Measurements from ENCODE around the gene LIM2. TPM values are rescaled to one million over a fixed set of nuclear protein-coding genes. Genes with fewer than 3 reads are reported as not detected.
"Not testable (repeated sequence)": the region's sequence is repeated elsewhere in the genome, so short reads cannot be mapped to it uniquely, and the experiment has no call there.

Gene LIM2
- total and polyA plus RNA-seq, 2 experiments from 2014 or later: not detected

GRCh38 chr19:51410950-51411748 lies 23.4 kb upstream of the LIM2 start:
- TF ChIP-seq EZH2phosphoT487 (IDR thresholded peaks at IDR 0.05; ENCODE audit: low read depth, severe bottlenecking, unreplicated experiment) (no peak), CTCF (IDR thresholded peaks at IDR 0.05; ENCODE audit: poor library complexity) (no peak), EZH2 (IDR thresholded peaks at IDR 0.05; ENCODE audit: borderline replicate concordance) (no peak)
- no peak overlapping the region for H3K4me2 ChIP-seq
- H3K36me3 ChIP-seq (replicated peaks; ENCODE audit: insufficient read depth, low read depth): no peaks in the 10 kb centered on the region
- no peaks in the 10 kb centered on the region for H3K4me1 ChIP-seq (ENCODE audit: insufficient read depth)
- H2AFZ ChIP-seq: no peak overlapping the region
- no peaks in the 10 kb centered on the region for H3K9me3 ChIP-seq (ENCODE audit: low read depth)
- no peaks in the 10 kb centered on the region for H4K20me1 ChIP-seq (ENCODE audit: insufficient read depth, poor library complexity, severe bottlenecking)
- no peaks in the 10 kb centered on the region for H3K9me2 ChIP-seq (replicated peaks; ENCODE audit: insufficient read depth)
- 91% methylated on average over 15 of the region's 15 CpGs for WGBS (ENCODE audit: low lambda C conversion rate, missing lambda C conversion rate)
- H3K79me2 ChIP-seq: no peaks in the 10 kb centered on the region
- H3K27me3 ChIP-seq: no peaks in the 10 kb centered on the region
- DNase-seq (ENCODE audit: low spot score): no peak
- no peak overlapping the region for H3K27ac ChIP-seq
- no peak overlapping the region for H3K4me3 ChIP-seq

GRCh38 chr19:51407511-51408131 lies 19.8 kb upstream of the LIM2 start:
- 42% methylated on average over 6 of the region's 6 CpGs for WGBS (ENCODE audit: low lambda C conversion rate, missing lambda C conversion rate)

GRCh38 chr19:51402117-51402516 lies 14.3 kb upstream of the LIM2 start:
- no peak for DNase-seq (ENCODE audit: low spot score)
- Histone ChIP-seq H4K20me1 (ENCODE audit: insufficient read depth, poor library complexity, severe bottlenecking) (no peaks in the 10 kb centered on the region), H2AFZ (no peak overlapping the region), H3K27me3 (no peaks in the 10 kb centered on the region), H3K9me3 (ENCODE audit: low read depth) (peaks cover 8% of the 10 kb centered on the region), H3K4me1 (ENCODE audit: insufficient read depth) (no peaks in the 10 kb centered on the region), H3K4me3 (no peak overlapping the region), H3K9me2 (replicated peaks; ENCODE audit: insufficient read depth) (no peaks in the 10 kb centered on the region), H3K27ac (no peak overlapping the region), H3K79me2 (no peaks in the 10 kb centered on the region), H3K4me2 (no peak overlapping the region), H3K36me3 (replicated peaks; ENCODE audit: insufficient read depth, low read depth) (no peaks in the 10 kb centered on the region)
- 92% methylated on average over 9 of the region's 9 CpGs for WGBS (ENCODE audit: low lambda C conversion rate, missing lambda C conversion rate)
- TF ChIP-seq CTCF (IDR thresholded peaks at IDR 0.05; ENCODE audit: poor library complexity) (no peak), EZH2 (IDR thresholded peaks at IDR 0.05; ENCODE audit: borderline replicate concordance) (no peak), EZH2phosphoT487 (IDR thresholded peaks at IDR 0.05; ENCODE audit: low read depth, severe bottlenecking, unreplicated experiment) (no peak)

More at GRCh38 chr19:51407511-51408131, 19.8 kb upstream of the LIM2 start:
- DNase-seq (ENCODE audit: low spot score): peak; percentile 50
- Histone ChIP-seq H3K4me2 (no peak overlapping the region), H3K9me2 (replicated peaks; ENCODE audit: insufficient read depth) (no peaks in the 10 kb centered on the region), H3K36me3 (replicated peaks; ENCODE audit: insufficient read depth, low read depth) (no peaks in the 10 kb centered on the region), H3K4me3 (no peak overlapping the region), H2AFZ (no peak overlapping the region), H3K27me3 (no peaks in the 10 kb centered on the region), H3K79me2 (no peaks in the 10 kb centered on the region), H4K20me1 (ENCODE audit: insufficient read depth, poor library complexity, severe bottlenecking) (no peaks in the 10 kb centered on the region), H3K27ac (no peak overlapping the region), H3K9me3 (ENCODE audit: low read depth) (no peaks in the 10 kb centered on the region), H3K4me1 (ENCODE audit: insufficient read depth) (no peaks in the 10 kb centered on the region)
- TF ChIP-seq EZH2 (IDR thresholded peaks at IDR 0.05; ENCODE audit: borderline replicate concordance) (no peak), CTCF (IDR thresholded peaks at IDR 0.05; ENCODE audit: poor library complexity) (peak; percentile 47)

DNA sequence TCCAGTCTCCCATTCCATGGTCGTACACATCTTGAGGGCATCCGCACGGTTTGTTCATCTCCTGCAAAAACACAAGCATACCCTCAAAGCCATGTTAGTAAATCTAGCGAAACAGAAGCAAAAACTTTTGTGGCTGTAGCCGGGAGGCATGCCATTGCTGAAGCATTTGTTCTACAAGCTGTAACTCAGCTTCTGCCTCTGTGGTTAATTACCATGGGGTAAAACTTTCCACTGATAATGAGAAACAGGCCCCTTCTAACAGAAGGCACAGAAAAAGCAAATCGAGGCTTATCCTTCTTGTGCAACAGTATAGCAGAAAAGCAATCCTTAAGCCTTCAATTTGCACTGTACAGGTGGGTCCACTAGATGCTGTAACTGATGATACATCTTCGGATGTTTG lies 12.2 kb upstream of the LIM2 start:
- not testable (repeated sequence) for H3K4me1 ChIP-seq (ENCODE audit: insufficient read depth); H3K36me3 ChIP-seq (replicated peaks; ENCODE audit: insufficient read depth, low read depth); H3K9me3 ChIP-seq (ENCODE audit: low read depth); H2AFZ ChIP-seq; H3K27ac ChIP-seq; DNase-seq (ENCODE audit: low spot score); H3K9me2 ChIP-seq (replicated peaks; ENCODE audit: insufficient read depth); H3K4me2 ChIP-seq; H3K79me2 ChIP-seq; H4K20me1 ChIP-seq (ENCODE audit: insufficient read depth, poor library complexity, severe bottlenecking); H3K27me3 ChIP-seq; H3K4me3 ChIP-seq
- 84% methylated on average over 7 of the region's 7 CpGs for WGBS (ENCODE audit: low lambda C conversion rate, missing lambda C conversion rate)
